Femur (tissue), 1 donor: ENCODE measurements around the gene LPP.

ENCODE experiments used
- DNase-seq: peaks from one replicate; pipeline ENCODE4 v3.0.0-alpha.2; 2017

The LPP gene

DNA sequence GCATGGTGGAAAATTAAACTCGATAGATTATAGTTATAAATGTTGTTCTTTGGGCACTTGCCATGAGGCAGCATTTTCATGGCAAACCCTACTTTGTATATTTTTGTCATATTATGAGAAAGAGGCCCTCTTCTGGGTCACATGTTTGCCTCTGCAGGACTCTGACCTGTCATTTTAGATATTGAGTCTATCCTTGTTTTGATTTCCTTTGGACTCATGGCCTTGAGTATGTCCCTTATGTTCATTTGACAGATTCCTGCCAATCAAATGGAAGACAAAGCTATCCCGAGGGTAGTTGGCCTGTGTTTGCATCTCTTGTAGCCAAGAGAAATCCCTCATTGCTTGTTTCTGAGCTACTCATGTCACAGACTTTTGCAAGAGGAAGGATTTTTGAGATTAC is 226.3 kb downstream of the LPP start:
- no peak for DNase-seq

DNA sequence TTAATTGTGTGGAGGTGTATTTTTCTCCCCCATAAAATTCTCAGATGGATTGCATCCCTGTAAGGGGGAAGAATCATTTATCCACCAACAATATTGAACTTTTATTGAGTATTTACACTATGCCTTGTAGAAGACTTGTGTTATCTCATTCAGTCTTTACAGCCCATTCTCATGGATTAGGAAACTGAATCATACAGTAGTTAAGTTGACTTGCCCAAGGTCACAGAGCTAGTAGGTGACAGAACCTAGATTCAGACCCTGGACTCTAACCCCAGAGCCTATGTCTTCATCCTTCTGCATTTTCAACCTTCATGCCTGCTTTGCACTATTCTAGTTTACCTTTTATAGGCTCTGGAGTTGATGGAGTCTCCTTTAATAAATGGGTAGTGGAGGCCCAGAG is 226.8 kb downstream of the LPP start:
- no peak for DNase-seq

DNA sequence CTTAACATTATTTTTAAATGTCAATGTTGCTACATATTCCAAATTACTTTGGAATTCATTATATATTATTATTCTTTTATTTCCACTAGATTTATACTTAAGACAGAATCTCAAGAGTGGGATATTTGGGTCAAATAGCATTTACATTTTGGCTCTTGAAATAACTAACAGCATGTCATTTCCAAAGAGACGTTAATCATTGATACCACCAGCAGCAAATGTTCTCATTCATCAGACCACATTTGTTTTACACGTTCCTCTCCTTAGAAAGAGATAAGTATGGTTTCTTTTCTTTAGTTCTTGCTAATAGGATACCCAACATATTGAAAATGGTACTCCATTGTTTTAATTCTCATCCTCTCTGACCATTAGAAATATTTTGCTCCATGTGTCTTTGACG is 229.8 kb downstream of the LPP start:
- no peak for DNase-seq

DNA sequence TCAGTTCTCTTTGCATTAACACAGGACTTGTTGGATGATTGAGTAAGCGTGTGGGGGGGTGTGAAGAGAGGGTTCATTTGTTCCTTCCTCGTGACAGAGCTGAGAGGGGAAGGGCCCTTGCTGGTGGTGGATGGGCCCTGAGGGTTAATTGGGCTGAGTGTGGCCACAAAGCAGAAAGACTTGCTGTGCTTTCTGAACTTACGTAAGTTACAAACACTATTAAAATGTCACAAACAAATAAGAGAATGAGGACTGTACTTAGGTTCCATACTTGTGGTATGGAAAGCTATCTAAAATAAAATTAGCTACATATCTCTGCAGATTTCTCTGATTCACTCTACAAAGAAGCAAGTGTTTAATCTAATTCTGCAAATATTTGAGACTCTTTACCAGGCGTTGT is 231.3 kb downstream of the LPP start:
- no peak for DNase-seq

DNA sequence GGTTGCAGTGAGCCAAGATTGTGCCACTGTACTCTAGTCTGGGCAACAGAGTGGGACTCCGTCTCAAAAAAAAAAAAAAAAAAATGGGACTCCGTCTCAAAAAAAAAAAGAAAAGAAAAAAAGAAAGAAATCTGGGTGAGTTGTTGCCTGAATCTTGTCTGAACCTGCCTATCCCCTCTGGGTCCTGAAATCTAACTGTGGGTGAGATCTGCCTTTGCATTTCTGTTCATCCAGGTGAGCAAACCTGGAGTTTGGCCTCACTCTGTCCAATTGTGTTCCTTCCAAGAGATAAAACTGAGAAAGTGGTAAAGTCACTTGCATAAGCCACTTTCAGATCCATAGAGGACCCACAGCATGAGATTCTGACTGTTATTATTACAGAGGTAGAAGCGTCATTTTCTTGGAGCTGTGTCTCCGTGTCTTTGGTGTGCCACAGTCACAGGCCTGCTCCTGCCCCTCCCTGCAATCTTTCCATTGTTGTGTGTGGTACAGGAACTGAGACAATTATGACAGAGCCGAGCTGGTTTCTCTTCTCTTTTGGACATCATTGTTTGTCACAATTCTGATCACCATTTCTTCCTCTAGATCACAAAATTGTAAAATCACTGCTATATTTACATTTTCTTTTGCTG is 235.9 kb downstream of the LPP start:
- DNase-seq = peak; percentile 52

DNA sequence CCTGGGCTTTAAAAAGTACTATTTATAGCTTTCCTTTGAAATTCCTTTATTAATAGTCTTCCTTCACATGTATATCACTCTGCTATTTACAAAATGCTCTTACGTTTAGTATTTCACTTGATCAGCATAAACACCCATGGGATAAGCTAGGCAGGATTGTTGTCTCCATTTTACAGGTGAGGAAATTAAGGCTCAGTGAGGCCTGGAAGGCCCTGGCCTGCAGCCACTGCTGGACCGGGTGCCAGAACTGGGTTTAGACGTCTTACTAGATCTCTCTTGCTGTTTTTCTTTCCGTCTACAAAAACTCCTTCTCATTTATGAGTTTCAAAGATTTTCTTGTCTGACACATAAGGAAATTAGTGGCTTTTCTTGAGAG is 236.4 kb downstream of the LPP start:
- no peak for DNase-seq

DNA sequence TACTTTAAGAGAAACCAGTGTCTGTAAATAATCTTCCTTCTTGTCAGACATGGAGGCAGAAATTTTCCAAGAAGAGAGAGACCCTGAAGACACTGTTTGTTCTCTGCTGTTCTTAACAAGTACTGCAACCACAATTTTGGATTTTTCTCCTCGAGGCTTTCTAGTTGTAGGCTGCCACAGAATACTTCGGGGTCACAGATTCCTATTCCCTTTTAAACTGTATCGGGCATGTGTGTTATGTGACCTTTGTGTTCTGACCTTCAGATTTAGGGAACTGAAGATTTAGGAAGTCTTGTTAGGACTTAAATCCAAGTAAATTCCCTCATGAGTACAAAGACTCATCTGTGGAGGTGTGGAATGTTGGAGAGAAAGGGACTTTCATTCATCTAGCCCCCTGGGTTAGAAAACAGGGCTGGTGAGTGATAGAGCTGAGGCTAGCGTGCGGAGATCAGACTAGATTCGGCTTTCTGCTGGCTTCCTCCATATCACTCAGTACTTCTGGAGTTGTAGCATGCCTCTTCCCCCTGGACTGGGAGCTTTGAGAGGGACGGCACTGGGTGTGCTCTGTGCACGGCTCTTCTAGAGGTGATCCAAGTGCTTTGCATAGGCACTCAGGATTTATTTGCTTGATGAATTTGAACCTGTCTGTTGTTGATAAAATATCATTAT is 237.0 kb downstream of the LPP start:
- DNase-seq = no peak

DNA sequence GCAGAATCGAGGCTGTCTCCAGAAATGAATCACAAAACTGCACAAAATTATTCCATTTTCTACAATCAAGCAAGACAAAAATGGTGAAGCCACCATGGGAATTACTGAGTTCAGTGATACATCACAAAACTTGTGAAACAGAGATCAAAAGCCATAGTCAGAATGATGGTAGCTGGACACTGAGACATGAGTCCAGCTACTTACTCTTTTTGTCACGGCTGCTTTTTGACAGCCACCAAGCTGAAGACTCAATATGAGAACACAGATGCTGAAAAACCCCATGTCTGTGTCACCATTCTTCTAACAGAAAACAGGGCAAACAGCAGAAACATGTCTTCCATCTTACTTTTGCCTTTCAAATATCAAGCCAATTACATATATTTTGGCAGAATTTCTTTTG is 237.6 kb downstream of the LPP start:
- DNase-seq = no peak

DNA sequence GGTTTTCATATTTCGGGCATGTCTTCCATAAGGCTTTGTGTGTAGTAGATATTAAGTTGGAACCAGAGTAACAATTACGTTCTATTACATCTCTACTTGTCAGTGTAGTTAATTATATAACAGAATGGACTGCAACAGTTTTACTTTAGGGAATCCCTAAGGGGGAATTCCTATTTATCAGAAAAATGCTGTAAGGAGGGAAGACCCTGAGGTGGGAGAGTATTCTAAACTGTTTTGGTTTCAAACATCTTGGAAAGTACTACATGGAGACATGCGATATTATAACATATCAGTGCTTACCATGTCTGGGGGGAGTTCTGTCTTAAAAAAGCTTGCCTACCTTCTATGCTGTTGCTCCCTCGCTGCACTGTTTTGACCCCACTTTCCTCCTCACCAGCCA is 238.1 kb downstream of the LPP start:
- no peak for DNase-seq

DNA sequence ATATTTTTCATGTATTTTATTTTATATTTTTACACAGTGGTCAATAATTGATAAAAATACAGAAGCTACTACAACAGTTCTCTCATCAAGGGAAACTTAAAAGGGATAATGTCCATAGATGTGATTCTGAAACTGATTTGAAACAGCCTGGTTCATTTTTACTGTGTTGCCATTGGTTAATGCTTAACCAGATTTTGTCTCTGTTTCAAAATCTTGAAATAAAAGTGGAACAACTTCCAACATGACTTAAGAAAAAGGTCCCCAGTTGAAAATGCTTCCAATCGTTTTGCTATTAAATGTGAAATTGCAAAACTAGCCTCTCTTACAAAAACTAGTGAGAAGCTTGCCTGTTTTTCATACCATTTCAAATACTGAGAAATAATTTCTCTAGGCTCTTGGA is 240.7 kb downstream of the LPP start:
- DNase-seq = no peak

DNA sequence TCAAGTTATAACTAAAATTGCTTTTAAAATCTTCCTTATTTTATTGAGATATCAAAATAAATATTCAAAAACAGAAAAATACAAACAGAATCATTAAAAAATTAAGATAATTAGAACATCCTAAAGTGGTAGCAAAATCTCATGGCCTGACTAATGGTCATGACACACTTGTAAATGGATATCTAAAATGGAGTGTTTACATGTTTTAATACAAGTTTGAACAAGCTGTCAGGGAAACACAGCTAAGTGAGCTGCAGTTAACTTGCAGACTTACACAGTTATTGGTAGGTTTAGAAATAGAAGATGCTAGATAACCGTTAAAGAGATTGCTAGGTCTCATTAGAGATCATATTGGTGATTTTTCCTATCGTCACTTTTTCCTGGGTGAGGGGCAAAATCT is 242.3 kb downstream of the LPP start:
- no peak for DNase-seq

DNA sequence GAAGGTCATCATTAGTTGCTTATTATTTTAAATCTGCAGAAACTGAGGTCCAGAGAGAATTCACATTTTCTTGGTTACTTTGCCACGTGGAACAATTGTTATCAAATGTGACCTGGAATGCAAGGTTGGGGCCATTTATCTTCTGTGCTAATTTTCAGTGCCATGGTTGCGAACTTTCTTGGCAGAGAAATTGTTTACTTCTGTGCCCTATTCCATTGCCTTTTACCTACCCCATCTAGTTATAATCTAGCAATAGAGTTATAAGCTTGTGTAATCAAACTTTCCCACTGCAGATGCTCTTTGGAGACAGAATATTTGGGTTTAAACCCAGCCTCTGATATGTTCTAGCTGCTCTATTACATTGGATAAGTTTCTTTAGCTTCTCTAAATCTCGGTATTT is 242.9 kb downstream of the LPP start:
- DNase-seq = no peak

DNA sequence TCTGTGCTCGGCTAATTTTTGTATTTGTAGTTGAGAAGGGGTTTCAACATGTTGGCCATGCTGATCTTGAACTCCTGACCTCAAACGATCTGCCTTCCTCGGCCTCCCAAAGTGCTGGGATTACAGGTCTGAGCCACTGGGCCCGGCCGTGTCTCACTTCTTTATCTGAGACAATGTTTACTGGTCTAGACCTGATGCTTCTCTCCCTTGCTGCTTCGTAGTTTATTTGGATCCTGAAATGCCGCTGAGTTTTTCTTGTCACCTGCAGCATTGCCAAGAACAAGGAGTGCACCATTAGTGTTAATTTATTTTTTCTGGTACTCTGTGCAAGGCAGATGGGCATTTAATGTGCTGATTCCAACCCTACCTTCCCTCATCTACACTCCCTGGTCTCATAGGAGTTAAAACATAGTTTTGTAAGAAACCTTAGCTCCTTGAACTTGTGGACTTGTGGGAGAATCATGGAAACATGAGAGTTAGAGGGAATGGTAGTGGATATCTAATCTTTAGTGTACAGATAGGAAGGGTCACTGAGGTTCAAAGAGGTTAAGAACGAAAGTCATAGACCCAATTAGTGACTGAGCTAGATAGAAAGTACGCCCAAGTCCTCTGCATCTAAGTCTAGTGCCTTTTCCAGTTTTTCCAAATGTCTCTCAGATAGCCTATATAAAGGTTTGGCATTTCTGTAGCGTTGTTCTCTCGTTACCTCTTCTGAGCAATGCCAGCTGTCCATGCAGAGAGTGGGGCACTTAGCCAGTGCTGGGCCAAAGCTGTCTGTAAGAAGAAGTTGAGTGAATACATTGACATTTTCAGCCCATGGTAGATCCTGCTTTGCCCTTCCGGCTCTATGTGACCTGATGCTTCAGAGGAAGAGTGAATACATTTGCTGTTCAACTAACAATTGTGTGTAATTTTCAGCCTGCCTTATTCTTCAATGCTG is 244.1 kb downstream of the LPP start:
- no peak for DNase-seq

DNA sequence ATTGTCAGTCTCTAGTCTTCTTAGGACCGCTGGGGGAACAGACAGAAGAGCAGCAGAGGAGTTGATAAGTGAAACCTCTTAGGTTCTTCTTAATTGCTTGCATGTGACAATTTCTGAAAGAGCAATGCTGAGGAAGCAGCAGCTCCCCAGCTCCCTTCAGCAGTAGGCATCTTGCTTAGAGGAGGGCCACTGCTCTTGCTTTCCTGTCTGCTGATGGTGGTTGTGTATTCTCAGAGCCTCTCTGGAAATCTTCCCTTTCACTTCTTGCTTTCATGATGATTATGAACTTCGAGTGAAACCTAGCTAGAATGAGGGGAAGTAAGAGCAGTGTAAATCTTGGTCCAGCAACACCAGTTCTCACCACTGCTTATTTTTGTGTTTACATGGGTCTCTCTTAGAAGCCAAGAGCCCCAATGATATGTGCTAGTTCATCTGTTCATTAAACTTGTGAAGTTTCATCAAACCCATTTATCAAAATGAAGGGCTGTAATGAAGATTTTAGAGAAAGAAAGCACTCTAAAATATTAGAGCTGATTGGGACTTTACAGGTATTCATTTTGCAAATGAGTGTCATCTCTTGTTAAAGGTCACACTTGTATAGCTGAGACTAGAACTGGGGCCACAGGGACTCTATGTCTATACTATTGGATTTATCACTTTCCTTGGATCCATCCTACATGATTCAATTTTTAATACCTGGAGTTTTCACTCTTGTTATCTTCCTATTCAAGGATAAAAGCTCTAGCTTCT is 246.7 kb downstream of the LPP start:
- DNase-seq = no peak

DNA sequence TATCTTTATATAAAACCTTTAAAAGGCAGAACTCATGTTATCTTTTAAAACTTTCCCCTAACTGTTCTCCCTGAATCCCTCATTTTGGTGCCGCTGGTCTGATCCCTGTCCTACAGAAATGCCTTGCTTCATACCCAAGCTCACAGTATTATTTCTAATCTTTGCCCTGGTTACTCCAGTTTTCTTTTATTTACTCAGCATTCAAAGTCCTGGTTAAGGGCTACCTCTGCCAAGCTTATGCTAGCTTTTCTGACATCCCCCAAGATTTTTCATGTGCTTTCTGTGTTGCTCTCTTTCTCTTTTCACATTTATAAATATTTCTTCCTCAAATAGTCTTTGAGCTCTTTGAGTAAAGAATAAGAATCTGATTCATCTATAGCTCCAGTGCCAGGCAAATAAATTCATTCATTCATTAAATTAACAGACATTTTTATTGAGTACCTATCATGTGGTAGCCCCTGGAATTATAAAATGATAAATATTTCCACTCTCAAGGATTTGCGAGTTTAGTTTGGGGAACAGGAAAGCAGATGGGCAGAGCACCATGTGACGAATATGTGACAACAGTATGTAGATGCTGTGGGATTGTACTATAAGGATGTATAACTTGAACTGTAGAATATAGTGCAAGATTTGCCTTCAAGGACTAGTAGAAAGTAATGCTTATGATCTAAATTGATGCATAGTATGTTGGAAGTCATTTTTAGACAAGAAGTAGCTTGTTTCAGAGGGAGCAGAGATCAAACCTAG is 247.5 kb downstream of the LPP start:
- no peak for DNase-seq

DNA sequence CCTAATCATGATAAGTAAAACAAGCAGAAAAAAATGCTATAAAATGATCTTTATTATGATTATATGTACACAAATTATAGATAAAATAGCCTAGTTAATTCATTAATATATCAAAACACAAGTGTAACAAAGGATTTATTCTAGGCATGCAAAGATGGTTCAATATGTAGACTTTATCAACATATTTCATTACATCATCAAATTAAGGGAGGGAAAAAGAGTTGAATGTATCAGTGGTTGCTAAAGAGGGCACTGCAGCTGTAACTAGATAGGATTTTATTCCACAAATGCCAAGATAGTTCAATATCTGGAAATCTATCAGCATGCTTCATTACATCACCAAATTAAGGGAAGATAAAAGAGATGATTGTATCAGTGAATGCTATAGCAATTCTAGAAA is 248.3 kb downstream of the LPP start:
- DNase-seq = no peak

DNA sequence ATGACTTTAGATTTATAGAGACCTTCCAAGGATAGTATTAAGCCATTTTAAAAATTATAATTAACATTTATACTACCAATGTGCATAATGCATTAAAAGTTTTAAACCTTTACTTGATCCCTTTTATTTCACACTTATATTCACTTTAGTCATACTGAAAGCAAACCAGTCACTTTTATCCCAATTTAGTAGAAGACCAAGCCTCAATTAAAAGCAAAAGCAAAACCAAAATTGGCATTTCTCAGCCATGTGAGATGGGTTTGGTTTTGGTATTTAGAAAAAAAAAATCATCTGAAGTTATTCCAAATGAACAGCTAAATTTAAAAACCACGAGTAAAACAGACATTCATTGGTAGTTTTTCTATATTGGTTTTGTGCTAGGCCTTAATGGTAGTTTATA is 249.4 kb downstream of the LPP start:
- no peak for DNase-seq

DNA sequence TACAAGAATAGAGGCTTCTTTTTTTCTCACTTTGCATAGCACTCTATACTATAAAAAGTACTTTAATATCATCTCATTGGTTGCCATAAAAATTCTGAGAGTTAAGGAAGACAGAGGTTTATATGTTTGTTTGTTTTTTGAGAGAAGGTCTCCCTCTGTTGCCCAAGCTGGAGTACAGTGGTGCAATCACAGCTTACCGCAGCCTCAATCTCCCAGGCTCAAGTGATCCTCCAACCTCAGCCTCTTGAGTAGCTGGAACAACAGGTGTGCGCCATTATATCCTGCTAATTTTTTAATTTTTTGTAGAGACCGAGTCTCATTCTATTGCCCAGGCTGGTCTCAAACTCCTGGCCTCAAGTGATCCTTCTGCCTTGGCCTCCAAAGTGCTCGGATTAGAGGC is 250.2 kb downstream of the LPP start:
- no peak for DNase-seq

DNA sequence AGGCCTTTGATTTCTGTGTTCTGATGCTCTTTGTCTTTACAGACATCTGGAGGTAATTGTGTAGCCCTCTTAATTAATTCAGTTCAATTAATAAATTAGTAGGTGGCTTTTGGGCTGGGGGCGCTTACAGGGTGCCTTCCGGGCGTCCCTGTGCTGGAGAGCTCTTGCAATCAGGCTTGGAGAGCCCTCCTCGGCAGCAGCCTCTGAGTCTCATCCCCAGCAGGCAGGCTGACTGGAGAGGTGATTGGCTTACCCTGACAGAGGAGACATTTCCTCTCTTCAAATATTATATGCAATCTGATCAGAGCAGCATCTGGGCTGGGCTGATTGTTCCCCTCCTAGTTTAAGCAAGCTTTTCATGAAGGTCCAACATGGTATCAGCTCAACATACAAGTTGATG is 250.7 kb downstream of the LPP start:
- no peak for DNase-seq

DNA sequence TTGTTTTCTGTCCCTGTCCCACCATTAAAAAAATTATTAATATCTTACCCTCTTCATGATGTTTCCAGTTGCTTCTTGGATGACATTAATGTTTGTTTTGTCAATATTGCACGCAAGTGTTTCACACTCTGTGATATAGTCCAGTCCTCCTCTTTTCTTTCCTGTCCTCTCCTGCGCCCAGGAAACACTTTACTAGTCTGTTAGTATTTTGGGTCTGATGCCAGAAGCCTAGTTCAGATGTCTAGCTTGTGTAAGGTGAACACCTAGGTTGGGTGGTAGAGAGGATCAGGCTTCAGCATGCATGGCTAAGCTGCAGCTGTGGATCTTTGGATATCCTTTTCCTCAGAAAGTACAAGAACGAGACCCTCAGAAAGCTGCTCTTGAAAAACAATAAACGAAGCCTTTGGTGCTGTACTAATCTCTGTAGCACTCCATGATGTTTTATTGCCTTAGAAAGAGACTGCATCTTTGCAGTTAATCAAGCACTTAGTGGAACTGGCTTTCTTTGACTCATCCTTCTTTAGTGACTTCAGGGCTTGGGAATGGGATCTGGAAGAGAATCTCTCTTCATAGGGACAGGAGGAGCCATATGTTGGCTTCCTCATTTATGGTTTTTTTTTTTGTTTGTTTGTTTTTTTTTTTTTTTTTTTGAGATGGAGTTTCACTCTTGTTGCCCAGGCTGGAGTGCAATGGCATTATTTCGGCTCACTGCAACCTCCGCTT is 253.4 kb downstream of the LPP start:
- no peak for DNase-seq

DNA sequence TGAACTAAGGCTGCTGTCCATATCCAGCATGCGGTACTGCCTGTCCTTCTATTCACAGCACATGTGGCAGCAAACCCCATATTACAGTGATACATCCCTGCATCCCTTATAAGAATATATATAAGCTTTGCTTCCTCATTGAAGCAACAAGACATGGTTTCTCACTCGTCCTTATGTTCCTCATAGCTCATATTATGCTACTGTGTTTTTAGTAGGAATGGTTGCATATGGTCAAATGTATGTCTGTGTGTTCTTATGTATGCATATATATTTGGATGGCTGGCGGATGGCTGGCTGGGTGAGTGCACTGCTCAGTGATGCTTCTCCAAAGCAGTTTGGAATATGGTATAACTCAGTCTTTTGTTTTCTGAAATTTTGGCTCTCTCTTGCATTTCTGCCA is 254.9 kb downstream of the LPP start:
- no peak for DNase-seq

DNA sequence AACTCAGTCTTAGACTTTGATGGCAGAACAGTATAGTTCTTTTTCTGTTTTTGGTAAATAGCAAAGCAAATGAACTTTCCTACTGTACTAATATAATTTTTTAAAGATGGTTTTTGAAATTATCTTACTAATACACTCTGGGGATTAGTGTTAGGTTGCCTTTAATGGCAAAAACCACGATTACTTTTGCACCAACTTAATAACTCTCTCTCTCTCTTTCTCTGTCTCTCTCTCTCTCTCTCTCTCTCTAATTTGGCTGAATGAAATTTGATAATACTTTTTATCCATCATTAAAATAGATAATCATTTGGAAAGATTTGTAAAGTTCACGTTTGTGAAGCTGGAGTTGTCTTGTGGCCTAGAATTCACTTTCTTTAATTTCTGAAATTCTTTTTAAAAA is 257.8 kb downstream of the LPP start:
- DNase-seq = no peak
